Adipocyte (in vitro differentiated cells): Measurements from ENCODE around the gene GPX1.
"Not testable (repeated sequence)": the region's sequence is repeated elsewhere in the genome, so short reads cannot be mapped to it uniquely, and the experiment has no call there.

Experiments used
- DNase-seq: peaks from one replicate; pipeline ENCODE4 v3.0.0-alpha.2; 2015; ENCODE audit warnings: low read depth
- H3K27me3 ChIP-seq: replicated peaks from 2 replicates; pipeline ENCODE4 v1.7.0; 2013; ENCODE audit warnings: mild to moderate bottlenecking, low read length, moderate library complexity; ENCODE audit not compliant: control insufficient read depth, insufficient read depth
- H3K36me3 ChIP-seq: 2 replicates; pipeline ENCODE4 v1.7.0; 2013; ENCODE audit warnings: low read length, mild to moderate bottlenecking, moderate library complexity; ENCODE audit not compliant: control insufficient read depth, insufficient read depth, severe bottlenecking
- H3K4me1 ChIP-seq: 2 replicates; pipeline ENCODE4 v1.7.0; 2013; ENCODE audit warnings: mild to moderate bottlenecking, low read length, moderate library complexity; ENCODE audit not compliant: control insufficient read depth, insufficient read depth
- H3K4me3 ChIP-seq: 2 replicates; pipeline ENCODE4 v1.7.0; 2013; ENCODE audit warnings: mild to moderate bottlenecking, low read length, moderate library complexity
- H3K9ac ChIP-seq: 2 replicates; pipeline ENCODE4 v1.7.0; 2013; ENCODE audit warnings: mild to moderate bottlenecking, low read length, moderate library complexity
- H3K9me3 ChIP-seq: 2 replicates; pipeline ENCODE4 v1.7.0; 2013; ENCODE audit warnings: mild to moderate bottlenecking, low read length, moderate library complexity; ENCODE audit not compliant: control insufficient read depth

The GPX1 gene

DNA sequence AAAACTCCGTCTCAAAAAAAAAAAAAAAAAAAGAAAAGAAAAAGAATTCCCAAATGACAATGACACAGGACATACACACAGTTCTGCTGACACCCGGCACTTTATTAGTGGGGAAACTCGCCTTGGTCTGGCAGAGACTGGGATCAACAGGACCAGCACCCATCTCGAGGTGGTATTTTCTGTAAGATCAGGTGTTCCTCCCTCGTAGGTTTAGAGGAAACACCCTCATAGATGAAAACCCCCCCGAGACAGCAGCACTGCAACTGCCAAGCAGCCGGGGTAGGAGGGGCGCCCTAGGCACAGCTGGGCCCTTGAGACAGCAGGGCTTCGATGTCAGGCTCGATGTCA lies 1.1 kb downstream of the GPX1 start:
- peak overlapping the region; percentile 95 for H3K9ac ChIP-seq
- H3K4me1 ChIP-seq, result peaks cover 44% of the 10 kb centered on the region
- H3K9me3 ChIP-seq, H3K27me3 ChIP-seq, DNase-seq: not testable (repeated sequence)
- peaks cover 41% of the 10 kb centered on the region for H3K36me3 ChIP-seq
- peak overlapping the region; percentile 94 for H3K4me3 ChIP-seq

GRCh38 chr3:49352890-49353421 lies 5.2 kb downstream of the GPX1 start:
- no peak overlapping the region for H3K4me3 ChIP-seq
- DNase-seq, result no peak
- peaks cover 43% of the 10 kb centered on the region for H3K4me1 ChIP-seq
- no peaks in the 10 kb centered on the region for H3K27me3 ChIP-seq
- no peaks in the 10 kb centered on the region for H3K9me3 ChIP-seq
- no peak overlapping the region for H3K9ac ChIP-seq
- peaks cover 13% of the 10 kb centered on the region for H3K36me3 ChIP-seq

GRCh38 chr3:49352281-49352680 lies 5.9 kb downstream of the GPX1 start:
- Histone ChIP-seq H3K4me1 (peaks cover 41% of the 10 kb centered on the region), H3K9ac (peak overlapping the region; percentile 78), H3K4me3 (no peak overlapping the region), H3K36me3 (peaks cover 13% of the 10 kb centered on the region), H3K9me3 (no peaks in the 10 kb centered on the region), H3K27me3 (no peaks in the 10 kb centered on the region)
- DNase-seq, result no peak

GRCh38 chr3:49351521-49352011 lies 6.6 kb downstream of the GPX1 start:
- peak; percentile 85 for DNase-seq
- Histone ChIP-seq H3K4me1 (peaks cover 45% of the 10 kb centered on the region), H3K4me3 (peak overlapping the region; percentile 46), H3K9ac (peak overlapping the region; percentile 78), H3K36me3 (peaks cover 12% of the 10 kb centered on the region), H3K27me3 (no peaks in the 10 kb centered on the region), H3K9me3 (no peaks in the 10 kb centered on the region)

GRCh38 chr3:49349348-49350114 lies 8.6 kb downstream of the GPX1 start:
- no peak for DNase-seq
- Histone ChIP-seq H3K4me3 (no peak overlapping the region), H3K4me1 (peaks cover 39% of the 10 kb centered on the region), H3K9me3 (no peaks in the 10 kb centered on the region), H3K9ac (no peak overlapping the region), H3K36me3 (no peaks in the 10 kb centered on the region), H3K27me3 (no peaks in the 10 kb centered on the region)

DNA sequence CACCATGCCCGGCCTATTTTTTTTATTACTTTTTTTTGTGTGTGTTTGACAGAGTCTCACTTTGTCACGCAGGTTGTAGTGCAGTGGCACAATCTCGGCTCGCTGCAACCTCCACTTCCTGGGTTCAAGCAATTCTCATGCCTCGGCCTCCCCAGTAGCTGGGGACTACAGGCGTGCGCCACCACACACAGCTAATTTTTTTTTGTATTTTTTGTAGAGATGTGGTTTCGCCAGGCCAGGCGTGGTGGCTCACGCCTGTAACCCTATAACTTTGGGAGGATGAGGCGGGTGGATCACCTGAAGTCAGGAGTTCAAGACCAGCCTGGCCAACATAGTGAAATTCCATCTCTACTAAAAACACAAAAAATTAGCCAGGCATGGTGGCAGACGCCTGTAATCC lies 9.8 kb downstream of the GPX1 start:
- not testable (repeated sequence) for H3K9ac ChIP-seq, DNase-seq, H3K27me3 ChIP-seq, H3K36me3 ChIP-seq, H3K9me3 ChIP-seq, H3K4me3 ChIP-seq
- peaks cover 39% of the 10 kb centered on the region for H3K4me1 ChIP-seq

DNA sequence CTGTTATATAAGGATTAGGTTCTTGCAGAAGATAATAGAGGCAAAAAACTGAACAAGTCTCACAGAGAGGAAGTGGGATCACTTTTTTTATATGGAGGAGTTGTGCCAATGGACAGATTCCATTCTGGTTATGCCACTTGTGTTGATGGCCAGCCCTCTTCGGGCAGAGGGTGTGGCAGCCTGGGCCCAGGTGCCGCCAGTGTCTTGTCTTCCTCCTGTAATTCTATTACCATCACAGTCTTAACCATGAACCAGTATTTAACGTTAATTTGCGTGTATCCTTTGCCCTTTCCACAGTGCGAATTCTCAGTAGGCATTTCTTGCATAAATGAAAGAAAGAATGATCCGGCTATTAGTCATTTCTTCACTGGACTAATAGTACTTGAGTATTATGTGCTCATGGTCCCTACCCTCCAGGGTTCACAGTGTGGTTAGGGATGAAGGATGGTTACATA lies 11.3 kb downstream of the GPX1 start:
- no peak for DNase-seq
- H3K9ac ChIP-seq, result no peak overlapping the region
- H3K27me3 ChIP-seq, result no peaks in the 10 kb centered on the region
- no peaks in the 10 kb centered on the region for H3K36me3 ChIP-seq
- H3K4me1 ChIP-seq, result peaks cover 26% of the 10 kb centered on the region
- no peak overlapping the region for H3K4me3 ChIP-seq
- H3K9me3 ChIP-seq, result no peaks in the 10 kb centered on the region

GRCh38 chr3:49343163-49343562 lies 15.0 kb downstream of the GPX1 start:
- Histone ChIP-seq H3K27me3 (no peaks in the 10 kb centered on the region), H3K4me1 (peaks cover 30% of the 10 kb centered on the region), H3K36me3 (no peaks in the 10 kb centered on the region), H3K9me3 (no peaks in the 10 kb centered on the region), H3K9ac (no peak overlapping the region), H3K4me3 (no peak overlapping the region)
- no peak for DNase-seq

- Histone ChIP-seq H3K4me3 (no peak overlapping the region), H3K27me3 (no peaks in the 10 kb centered on the region), H3K4me1 (peaks cover 28% of the 10 kb centered on the region), H3K36me3 (peaks cover 3% of the 10 kb centered on the region), H3K9ac (no peak overlapping the region), H3K9me3 (no peaks in the 10 kb centered on the region)
- DNase-seq, result no peak
These were observed 16.2 kb downstream of the GPX1 start for GRCh38 chr3:49341996-49342395.

- H3K36me3 ChIP-seq, result peaks cover 12% of the 10 kb centered on the region
- peak within 1 kb of the TSS; percentile 95 for H3K4me3 ChIP-seq
- no peaks in the 10 kb centered on the region for H3K9me3 ChIP-seq
- H3K4me1 ChIP-seq, result peaks cover 19% of the 10 kb centered on the region
- peak within 1 kb of the TSS; percentile 96 for H3K9ac ChIP-seq
- H3K27me3 ChIP-seq, result no peaks in the 10 kb centered on the region
- peak; percentile 90 for DNase-seq
These were observed 18.0 kb downstream of the GPX1 start, which contains the start of gene USP4 for GRCh38 chr3:49339941-49340800. Gene USP4, minus strand, starts transcription at chr3:49340053. Its CDS starts 29 bp downstream, at chr3:49340024.

DNA sequence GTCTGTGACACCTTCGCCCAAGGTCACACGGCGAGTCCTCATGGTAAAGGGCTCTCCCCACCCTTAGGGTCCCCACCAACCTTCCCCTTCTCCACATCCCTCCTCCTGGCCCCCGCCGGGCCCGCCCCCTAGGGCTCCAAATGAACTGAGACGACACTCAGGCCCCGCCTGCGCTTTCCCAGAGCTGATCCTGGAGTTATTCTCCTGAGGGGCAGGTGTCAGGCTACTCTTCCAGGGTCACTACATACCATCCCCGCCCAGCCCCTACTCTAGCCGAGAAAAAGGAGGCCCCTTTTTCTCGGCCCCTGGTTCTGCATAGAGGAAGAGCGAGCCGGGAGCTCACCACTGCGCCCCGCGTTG lies 18.6 kb downstream of the GPX1 start:
- H3K27me3 ChIP-seq, result no peaks in the 10 kb centered on the region
- peaks cover 19% of the 10 kb centered on the region for H3K4me1 ChIP-seq
- peak; percentile 49 for DNase-seq
- H3K36me3 ChIP-seq, result peaks cover 18% of the 10 kb centered on the region
- H3K9me3 ChIP-seq, result no peaks in the 10 kb centered on the region
- peak overlapping the region; percentile 95 for H3K4me3 ChIP-seq
- H3K9ac ChIP-seq, result peak overlapping the region; percentile 96
